Activated CD4-positive, alpha-beta T cell treated with anti-CD3 and anti-CD28 coated beads for 36 hours (primary cell): Measurements from ENCODE around the gene F12. TPM values are rescaled to one million over a fixed set of nuclear protein-coding genes. Genes with fewer than 3 reads are reported as not detected.

Experiments
- ATAC-seq: fragments of 200-7000 bp; cut with Tn5 transposase; one replicate; pipeline ENCODE4 v1.10.0; 2021; ENCODE audit warnings: mild to moderate bottlenecking, moderate library complexity
- CTCF ChIA-PET: fragments of 350-600 bp; sonication (Branson Sonifier 250); formaldehyde crosslinking; loops from one replicate; lab custom pipeline; 2021; ENCODE audit warnings: antibody characterized with exemption; lab: Charles Lee
- POLR2A ChIA-PET: fragments of 350-600 bp; sonication (Branson Sonifier 250); formaldehyde crosslinking; loops from one replicate; lab custom pipeline; 2021; ENCODE audit warnings: antibody characterized with exemption, inconsistent platforms; lab: Charles Lee
- DNase-seq: peaks from one replicate; pipeline ENCODE4 v3.0.0-alpha.2; 2020
- H3K27ac Mint-ChIP-seq: one replicate; pipeline ENCODE4 v1.8.0; 2021; ENCODE audit warnings: mixed read lengths
- H3K27me3 Mint-ChIP-seq: one replicate; pipeline ENCODE4 v1.8.0; 2021; ENCODE audit warnings: mixed read lengths
- H3K36me3 Mint-ChIP-seq: one replicate; pipeline ENCODE4 v1.8.0; 2021; ENCODE audit warnings: low read depth, mixed read lengths
- H3K4me1 Mint-ChIP-seq: one replicate; pipeline ENCODE4 v1.8.0; 2021; ENCODE audit warnings: mixed read lengths
- H3K4me3 Mint-ChIP-seq: one replicate; pipeline ENCODE4 v1.8.0; 2021; ENCODE audit warnings: mild to moderate bottlenecking, moderate library complexity, mixed read lengths
- H3K9me3 Mint-ChIP-seq: one replicate; pipeline ENCODE4 v1.8.0; 2021; ENCODE audit warnings: low read depth, mixed read lengths
- intact Hi-C, 2 experiments: fragments of 100-400 bp; cut with DNase I in 1 of 2; cut with micrococcal nuclease in 1 of 2; formaldehyde crosslinking; loops; one replicate each; pipeline versions ENCODE4 v1.14.2 to v1.15.1; 2022 to 2024; cut with DNase I, micrococcal nuclease
- total RNA-seq, 2 experiments: library from RNA; stranded (reverse); gene quantifications; one replicate each; pipeline ENCODE4 v1.2.3, GENCODE V29; 2021

F12 gene
- total RNA-seq, 2 experiments from 2014 or later = 3.4 to 4.9 TPM

DNA sequence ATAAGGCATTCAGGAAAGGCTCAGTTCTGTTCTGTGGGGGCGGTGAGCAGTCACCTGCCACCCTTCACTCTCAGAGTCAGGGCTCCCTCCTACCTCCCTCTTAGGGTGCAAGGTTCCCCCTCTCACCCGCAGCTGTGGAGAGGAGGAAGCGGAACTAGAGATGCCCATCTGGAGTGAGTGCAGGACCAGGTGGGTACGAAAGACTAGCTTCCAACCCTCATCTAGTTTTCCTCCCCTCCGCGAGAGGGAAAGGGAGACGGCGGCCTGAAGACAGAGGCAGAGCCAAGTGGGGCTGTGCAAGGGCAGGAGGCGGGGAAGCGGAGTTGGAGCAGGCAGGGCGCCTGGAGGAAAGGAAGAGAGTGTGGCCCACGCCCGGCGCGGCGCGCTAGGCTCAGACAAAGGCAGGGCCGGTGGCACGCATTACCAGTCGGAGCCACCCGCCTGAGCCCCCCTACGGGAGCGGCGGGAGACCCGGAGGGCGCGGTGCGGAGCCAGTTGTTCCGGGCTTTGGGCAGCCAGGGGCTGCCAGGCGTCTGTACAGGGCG lies 44.6 kb upstream of the F12 start:
- DNase-seq (peak; percentile 60), ATAC-seq (peak; percentile 1)
- Mint-ChIP-seq H3K4me1 (peaks cover 27% of the 10 kb centered on the region), H3K9me3 (no peaks in the 10 kb centered on the region), H3K27me3 (no peaks in the 10 kb centered on the region), H3K27ac (peak overlapping the region; percentile 60), H3K4me3 (peak overlapping the region; percentile 80), H3K36me3 (peaks cover 5% of the 10 kb centered on the region)
- intact Hi-C loops = loop anchor here (1.0 to 2.0 kb wide), 7 partner anchors 8 to 141 kb away; partner anchors contain the start of genes PRR7 (in 2 of the 2) and LMAN2 (in 1 of the 2)
- ChIA-PET POLR2A (interaction anchor here (1.0 to 2.6 kb wide), 6 partner anchors 22 to 144 kb away, joined by 3 to 25 read pairs (median 8); partner anchors contain the start of gene GRK6), CTCF (interaction anchor here (0.6 to 8.0 kb wide), 10 partner anchors 9 to 144 kb away, joined by 3 to 188 read pairs (median 22); partner anchors contain the start of genes F12, GRK6, PFN3 and PRR7)

DNA sequence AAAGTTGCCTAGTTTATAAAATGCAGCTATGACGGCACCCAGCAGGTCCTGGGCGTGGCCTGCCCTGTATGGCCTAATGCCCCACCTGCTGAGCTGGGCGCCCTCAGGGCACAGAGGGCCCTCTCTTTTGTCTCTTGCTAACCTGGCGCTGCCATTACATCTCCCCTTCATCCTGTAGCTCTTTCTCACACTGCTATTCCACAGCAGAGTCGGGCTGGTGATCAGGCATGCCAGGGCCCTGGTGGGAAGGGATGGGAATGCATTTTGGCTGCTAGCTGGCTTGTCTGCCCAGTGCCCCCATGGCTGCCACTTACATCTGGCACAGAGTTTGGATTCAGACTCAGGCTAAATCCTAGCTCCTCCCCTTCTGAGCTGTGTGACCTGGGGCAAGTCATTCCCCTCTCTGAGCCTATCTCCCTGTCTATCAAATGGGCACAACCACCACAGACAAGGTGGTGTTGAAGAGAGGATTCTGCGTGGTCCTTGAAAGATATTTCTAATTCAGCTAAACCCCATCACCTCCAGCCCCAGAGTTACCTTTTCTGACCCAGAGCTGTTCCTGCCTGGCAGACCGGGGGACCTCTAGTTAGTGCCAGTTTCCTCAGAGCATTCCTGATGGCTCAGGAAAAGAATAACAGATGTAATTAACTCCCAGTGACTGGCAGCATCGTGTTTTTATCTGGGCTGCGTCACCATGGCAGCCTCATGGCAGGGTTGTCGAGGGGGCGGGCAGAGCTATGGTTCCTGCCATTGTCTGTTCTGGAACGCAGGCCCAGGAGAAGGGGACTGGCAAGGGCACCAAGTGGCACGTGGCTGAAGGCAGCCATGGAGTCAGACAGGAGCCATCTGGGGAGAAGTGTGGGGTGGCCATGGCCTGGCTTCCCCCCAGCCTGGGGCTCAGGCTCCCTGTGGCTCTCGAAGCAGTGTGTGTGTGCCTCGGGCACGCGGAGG lies 43.6 kb upstream of the F12 start:
- peaks cover 36% of the 10 kb centered on the region for H3K4me1 Mint-ChIP-seq
- DNase-seq (no peak), ATAC-seq (no peak)
- H3K9me3 Mint-ChIP-seq = no peaks in the 10 kb centered on the region
- peak overlapping the region; percentile 80 for H3K4me3 Mint-ChIP-seq
- no peaks in the 10 kb centered on the region for H3K27me3 Mint-ChIP-seq
- intact Hi-C loops = no loop called here
- H3K36me3 Mint-ChIP-seq = peaks cover 5% of the 10 kb centered on the region
- no peak overlapping the region for H3K27ac Mint-ChIP-seq
- ChIA-PET CTCF (interaction anchor here (0.7 to 8.0 kb wide), 15 partner anchors 8 to 143 kb away, joined by 3 to 188 read pairs (median 4); partner anchors contain the start of genes F12, GRK6, PFN3 and PRR7), POLR2A (interaction anchor here (0.6 to 2.6 kb wide), 7 partner anchors 9 to 89 kb away, joined by 3 to 12 read pairs (median 3); partner anchors contain the start of gene GRK6)

GRCh38 chr5:177450667-177451424 lies 41.5 kb upstream of the F12 start:
- DNase-seq (no peak), ATAC-seq (no peak)
- Mint-ChIP-seq H3K27me3 (no peaks in the 10 kb centered on the region), H3K4me3 (no peak overlapping the region), H3K36me3 (no peaks in the 10 kb centered on the region), H3K9me3 (no peaks in the 10 kb centered on the region), H3K4me1 (peaks cover 37% of the 10 kb centered on the region), H3K27ac (no peak overlapping the region)
- ChIA-PET POLR2A (interaction anchor here (0.8 to 9.3 kb wide), 3 partner anchors 20 to 60 kb away, joined by 4 to 85 read pairs (median 7); no protein-coding TSS in a partner anchor), CTCF (interaction anchor here (0.6 to 8.1 kb wide), 7 partner anchors 22 to 142 kb away, joined by 3 to 188 read pairs (median 5); partner anchors contain the start of genes GRK6 and PFN3)
- intact Hi-C loops = no loop called here

- peaks cover 52% of the 10 kb centered on the region for H3K4me1 Mint-ChIP-seq
- no peak overlapping the region for H3K4me3 Mint-ChIP-seq
- ChIA-PET CTCF (interaction anchor here (0.8 to 8.1 kb wide), 7 partner anchors 12 to 141 kb away, joined by 3 to 72 read pairs (median 5); no protein-coding TSS in a partner anchor), POLR2A (interaction anchor here (0.6 to 9.3 kb wide), 7 partner anchors 10 to 119 kb away, joined by 3 to 85 read pairs (median 3); no protein-coding TSS in a partner anchor)
- DNase-seq = no peak
- H3K27ac Mint-ChIP-seq = no peak overlapping the region
- no peaks in the 10 kb centered on the region for H3K27me3 Mint-ChIP-seq
- H3K9me3 Mint-ChIP-seq = no peaks in the 10 kb centered on the region
- ATAC-seq = no peak
- H3K36me3 Mint-ChIP-seq = no peaks in the 10 kb centered on the region
- intact Hi-C loops = no loop called here
Measured at GRCh38 chr5:177449140-177450061, 40.0 kb upstream of the F12 start.

DNA sequence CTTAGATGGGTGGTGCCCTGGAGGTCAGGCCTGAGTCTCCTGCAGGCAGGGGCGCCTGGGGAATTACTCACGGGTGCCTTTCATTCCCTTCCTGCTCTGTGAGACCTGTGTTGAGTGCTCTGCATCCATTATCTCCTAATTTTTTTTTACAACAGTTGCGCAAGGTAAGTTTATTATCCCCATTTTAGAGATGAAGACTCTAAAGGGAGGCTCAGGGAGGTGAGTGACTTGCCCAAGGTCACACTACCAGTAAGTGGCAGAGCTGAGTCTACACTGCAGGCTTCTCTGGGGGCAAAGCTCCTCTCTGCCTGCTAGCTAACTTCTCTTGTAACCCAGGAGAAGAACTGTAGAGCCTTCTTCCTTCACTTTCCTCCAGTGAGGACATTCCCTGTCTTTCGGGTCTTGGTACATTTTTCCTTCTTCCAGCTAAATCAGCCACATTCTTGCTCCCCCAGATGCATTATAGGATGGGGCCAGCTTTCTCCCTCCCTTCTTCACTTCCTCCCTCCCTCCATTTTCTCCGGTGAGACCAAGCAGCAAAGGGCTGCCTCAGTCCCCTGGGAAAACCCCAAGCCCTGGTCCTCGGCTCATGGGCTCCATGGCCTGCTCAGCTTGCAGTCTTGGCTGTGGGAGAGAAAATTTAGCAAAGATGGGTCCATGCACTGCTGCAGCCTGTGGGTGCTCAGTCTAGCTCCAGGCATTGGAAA lies 39.0 kb upstream of the F12 start:
- H3K36me3 Mint-ChIP-seq = no peaks in the 10 kb centered on the region
- no peaks in the 10 kb centered on the region for H3K9me3 Mint-ChIP-seq
- CTCF ChIA-PET = interaction anchor here (0.5 to 8.1 kb wide), 6 partner anchors 11 to 319 kb away, joined by 3 to 72 read pairs (median 5); no protein-coding TSS in a partner anchor
- no peak for DNase-seq
- peaks cover 54% of the 10 kb centered on the region for H3K4me1 Mint-ChIP-seq
- intact Hi-C loops = no loop called here
- peak overlapping the region; percentile 17 for H3K4me3 Mint-ChIP-seq
- no peak for ATAC-seq
- no peaks in the 10 kb centered on the region for H3K27me3 Mint-ChIP-seq
- H3K27ac Mint-ChIP-seq = peak overlapping the region; percentile 58
- POLR2A ChIA-PET = interaction anchor here (0.6 to 9.3 kb wide), 6 partner anchors 9 to 118 kb away, joined by 3 to 85 read pairs (median 9); partner anchors contain the start of gene GRK6

DNA sequence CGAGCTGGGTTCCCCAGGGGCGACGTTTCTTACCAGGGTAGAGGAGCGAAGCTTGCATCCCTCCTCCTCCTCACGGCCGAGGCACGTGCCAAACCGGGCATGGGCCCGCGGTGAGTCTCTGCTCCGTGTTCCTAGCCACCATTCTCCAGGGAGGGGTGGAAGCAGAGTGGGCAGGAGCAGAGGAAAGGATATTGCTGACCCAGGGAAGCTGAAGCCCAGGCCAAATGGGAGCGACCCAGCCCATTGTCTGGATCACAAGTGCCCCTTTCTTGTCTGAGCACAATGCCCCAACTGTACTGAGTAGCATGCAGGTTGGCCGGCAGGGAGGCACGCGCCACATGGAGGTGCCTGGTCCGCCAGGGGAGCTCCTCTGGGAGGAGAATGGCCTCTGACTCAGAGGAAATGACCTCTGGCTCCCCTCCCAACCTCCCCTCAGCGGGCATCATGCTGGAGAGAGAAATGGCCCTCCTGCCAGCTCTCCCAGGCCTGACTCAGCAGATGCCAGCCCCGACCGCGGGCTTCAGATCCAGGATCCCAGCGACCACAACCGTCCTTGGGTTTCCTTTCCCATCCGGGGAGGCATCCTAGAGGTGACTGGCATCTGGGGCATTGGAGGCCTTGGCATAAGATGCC lies 38.4 kb upstream of the F12 start:
- Mint-ChIP-seq H3K27ac (no peak overlapping the region), H3K4me3 (peak overlapping the region; percentile 17), H3K36me3 (peaks cover 3% of the 10 kb centered on the region), H3K4me1 (peaks cover 49% of the 10 kb centered on the region), H3K9me3 (no peaks in the 10 kb centered on the region), H3K27me3 (no peaks in the 10 kb centered on the region)
- POLR2A ChIA-PET = interaction anchor here (0.5 to 9.3 kb wide), 5 partner anchors 10 to 44 kb away, joined by 3 to 85 read pairs (median 11); partner anchors contain the start of gene GRK6
- intact Hi-C loops = loop anchor here (2.0 kb wide), 2 partner anchors 19 to 45 kb away; no protein-coding TSS in a partner anchor
- DNase-seq = peak; percentile 49
- ATAC-seq = no peak
- CTCF ChIA-PET = interaction anchor here (0.5 to 8.1 kb wide), 9 partner anchors 7 to 318 kb away, joined by 3 to 72 read pairs (median 6); no protein-coding TSS in a partner anchor

DNA sequence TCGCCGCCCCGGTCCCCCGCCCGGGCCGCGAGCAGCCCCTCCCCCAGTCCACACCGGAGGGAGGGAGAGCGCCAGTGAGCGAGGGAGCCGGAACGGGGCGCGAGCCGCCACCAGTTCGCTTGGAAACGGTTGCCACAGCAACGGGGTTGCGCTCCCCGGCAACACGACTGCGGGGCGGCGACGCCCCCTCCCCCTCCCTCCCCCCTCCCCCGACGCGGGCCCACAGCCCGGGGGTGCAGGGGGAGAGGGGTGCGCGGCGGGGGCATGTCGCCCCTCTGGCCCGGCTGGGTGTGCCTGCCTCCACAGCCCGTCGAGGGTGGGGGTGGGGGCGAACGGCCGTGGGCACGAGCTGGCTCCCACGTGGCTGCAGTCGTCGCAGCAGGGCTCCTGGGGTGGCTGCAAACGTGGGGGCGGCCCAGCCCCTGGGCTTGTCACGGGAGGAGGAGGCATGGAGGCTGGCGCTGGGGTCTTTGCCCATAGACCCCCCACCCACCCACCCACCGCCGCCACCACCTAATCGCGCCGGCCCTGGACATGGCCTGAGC lies 37.8 kb upstream of the F12 start:
- peak overlapping the region; percentile 17 for H3K4me3 Mint-ChIP-seq
- DNase-seq = peak; percentile 84
- CTCF ChIA-PET = interaction anchor here (0.7 to 8.1 kb wide), 7 partner anchors 7 to 176 kb away, joined by 3 to 72 read pairs (median 6); no protein-coding TSS in a partner anchor

DNA sequence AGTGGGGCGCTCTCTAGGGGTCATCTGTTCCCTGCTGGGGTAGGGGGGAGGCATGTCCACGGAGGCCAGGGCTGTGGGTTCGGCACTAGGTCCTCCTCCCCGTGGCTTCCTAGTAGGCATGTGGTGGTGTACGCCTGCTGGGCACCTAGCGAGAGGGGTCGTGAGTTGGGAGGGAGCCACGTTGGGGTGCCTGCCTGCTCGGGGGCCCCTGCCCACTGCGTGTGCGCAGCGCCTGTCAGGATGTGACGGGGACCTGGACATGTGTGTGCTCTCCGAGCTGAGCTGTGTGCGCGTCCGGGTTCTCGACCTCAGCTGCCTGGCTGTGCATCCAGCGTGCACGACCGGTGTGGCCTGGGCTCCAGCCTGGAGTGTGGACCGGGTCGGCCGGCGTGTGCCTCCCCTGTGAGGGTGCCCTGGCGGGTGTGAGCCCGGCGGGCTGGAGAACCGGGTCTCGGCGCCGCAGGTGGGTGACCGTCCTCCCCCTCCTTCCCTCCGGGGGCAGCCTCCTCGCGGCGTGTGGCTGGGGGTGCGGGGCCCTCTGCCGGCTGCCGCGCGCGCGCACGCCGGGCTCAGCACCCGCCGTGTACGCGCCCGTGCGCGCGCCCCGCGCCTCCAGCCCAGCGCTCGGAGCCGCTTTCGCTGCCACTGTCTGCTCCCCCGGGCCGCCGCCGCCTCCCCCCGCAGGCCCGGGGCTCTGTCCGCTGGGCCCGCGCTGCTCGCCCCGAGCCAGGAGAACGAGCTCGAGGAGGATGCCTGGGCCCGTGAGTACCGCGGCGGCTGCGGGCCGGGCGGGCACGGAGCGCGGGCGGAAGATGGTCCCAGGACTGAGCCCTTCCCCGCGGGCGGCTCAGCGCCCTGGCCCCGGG lies 37.1 kb upstream of the F12 start, which contains the start of gene PRR7:
Gene PRR7, plus strand, starts transcription at position 615 of the 866 bp plus-strand sequence. CDS start 8,254 bp downstream, outside the sequence.
- H3K9me3 Mint-ChIP-seq = no peaks in the 10 kb centered on the region

More for the DNA sequence above, 37.8 kb upstream of the F12 start:
- Mint-ChIP-seq H3K4me1 (peaks cover 47% of the 10 kb centered on the region), H3K36me3 (peaks cover 7% of the 10 kb centered on the region), H3K27ac (no peak overlapping the region), H3K27me3 (no peaks in the 10 kb centered on the region), H3K9me3 (no peaks in the 10 kb centered on the region)
- peak; percentile 22 for ATAC-seq
- POLR2A ChIA-PET = interaction anchor here (0.5 to 9.3 kb wide), 6 partner anchors 10 to 43 kb away, joined by 3 to 85 read pairs (median 14); partner anchors contain the start of gene GRK6
- intact Hi-C loops = loop anchor here (2.0 kb wide), 2 partner anchors 18 to 44 kb away; no protein-coding TSS in a partner anchor

More for the DNA sequence above, 37.1 kb upstream of the F12 start, which contains the start of gene PRR7:
- intact Hi-C loops = loop anchor here (1.0 to 2.0 kb wide), 4 partner anchors 8 to 44 kb away; no protein-coding TSS in a partner anchor
- Mint-ChIP-seq H3K36me3 (peaks cover 11% of the 10 kb centered on the region), H3K4me1 (peaks cover 43% of the 10 kb centered on the region), H3K4me3 (peak within 1 kb of the TSS; percentile 51), H3K27ac (peak within 1 kb of the TSS; percentile 89), H3K27me3 (no peaks in the 10 kb centered on the region)
- ATAC-seq = peak; percentile 54
- ChIA-PET POLR2A (interaction anchor here (0.9 to 9.3 kb wide), 7 partner anchors 10 to 130 kb away, joined by 4 to 85 read pairs (median 11); partner anchors contain the start of gene GRK6), CTCF (interaction anchor here (0.7 to 8.1 kb wide), 12 partner anchors 8 to 96 kb away, joined by 3 to 72 read pairs (median 4); no protein-coding TSS in a partner anchor)
- peak; percentile 83 for DNase-seq
